Stomach (tissue), 9 donors: ENCODE results near the gene KCNN2. TPM values are rescaled to one million over a fixed set of nuclear protein-coding genes. Genes with fewer than 3 reads are reported as not detected.

Source experiments
- DNase-seq, 2 donors: peaks; one replicate each; pipeline versions ENCODE4 v3.0.0 to v3.0.0-alpha.2; 2013 to 2019
- H3K27ac ChIP-seq, 5 donors: fragments of 200-600 bp in 4 of 5; sonication (generic) in 4 of 5; one replicate each; pipeline ENCODE4 v1.5.1; 2013 to 2019; ENCODE audit warnings: mild to moderate bottlenecking in 1 of 5, moderate library complexity in 1 of 5
- H3K27me3 ChIP-seq, 3 donors: fragments of 200-600 bp; sonication (generic); one replicate each; pipeline ENCODE4 v1.5.1; 2017 to 2019; ENCODE audit warnings: mixed run types in 1 of 3
- H3K36me3 ChIP-seq, 4 donors: fragments of 200-600 bp; sonication (generic); 1 replicate in 3 of 4; 2 replicates in 1 of 4; pipeline ENCODE4 v1.5.1; 2016 to 2019
- H3K4me1 ChIP-seq, 4 donors: fragments of 200-600 bp; sonication (generic); one replicate each; pipeline ENCODE4 v1.5.1; 2016 to 2019
- H3K4me3 ChIP-seq, 4 donors: fragments of 200-600 bp; sonication (generic) in 3 of 4; one replicate each; pipeline ENCODE4 v1.5.1; 2016 to 2019; ENCODE audit warnings: mild to moderate bottlenecking in 1 of 4
- H3K9me3 ChIP-seq, 4 donors: fragments of 200-600 bp; sonication (generic); one replicate each; pipeline ENCODE4 v1.5.1; 2016 to 2019
- CTCF ChIP-seq, 7 experiments: fragments of 450-650 bp in 4 of 7; fragments of 200-600 bp in 3 of 7; sonication (generic) in 3 of 7; IDR thresholded peaks; one replicate each; pipeline ENCODE4 v1.5.1; 2016 to 2019; ENCODE audit warnings: antibody characterized with exemption in 7 of 7, control low read depth in 2 of 7, mild to moderate bottlenecking in 1 of 7
- EP300 ChIP-seq: sonication (generic); formaldehyde crosslinking; IDR thresholded peaks from one replicate; pipeline ENCODE4 v1.6.1; 2017; ENCODE audit warnings: antibody characterized with exemption
- POLR2A ChIP-seq, 4 donors: fragments of 450-650 bp; IDR thresholded peaks; one replicate each; pipeline ENCODE4 v1.6.1; 2016; ENCODE audit warnings: antibody characterized with exemption in 4 of 4, control low read depth in 2 of 4, mild to moderate bottlenecking in 1 of 4, moderate library complexity in 1 of 4
- POLR2AphosphoS5 ChIP-seq, 3 donors: sonication (generic); formaldehyde crosslinking; IDR thresholded peaks; one replicate each; pipeline ENCODE4 v1.6.1; 2016; ENCODE audit warnings: antibody characterized with exemption in 3 of 3
- WGBS, 5 donors: extraction: QIAGEN DNeasy Blood & Tissue Kit in 3 of 5; methylation state at CpG; one replicate each; pipeline versions ENCODE4 v1.1.5 to v1.1.7; 2013 to 2018; 5-methylcytosine and 5-hydroxymethylcytosine counted together
- intact Hi-C: fragments of 100-400 bp; cut with DNase I; formaldehyde crosslinking; loops from one replicate; pipeline ENCODE4 v1.15.1; 2023; ENCODE audit warnings: low total_unique reads
- polyA plus RNA-seq, 3 donors: library from polyadenylated mRNA; stranded (reverse); fragments of 200-250 nt; gene quantifications; one replicate each; pipeline ENCODE4 v1.2.3, GENCODE V29; 2013
- total RNA-seq, 5 donors: library from RNA; depleted of rRNA; stranded (reverse); fragments of >200 nt; gene quantifications; one replicate each; pipeline versions ENCODE4 v1.1.0 to v1.2.3, GENCODE V29; 2014 to 2016
- donor health status: healthy with polysubstance abuse.
- donor health status: Bipolar disorder and iron deficiency.
- donor health status: healthy.

KCNN2 gene
- total and polyA plus RNA-seq, 8 donors: 0.28 to 9.4 (median 0.90) TPM; not detected in 2

DNA sequence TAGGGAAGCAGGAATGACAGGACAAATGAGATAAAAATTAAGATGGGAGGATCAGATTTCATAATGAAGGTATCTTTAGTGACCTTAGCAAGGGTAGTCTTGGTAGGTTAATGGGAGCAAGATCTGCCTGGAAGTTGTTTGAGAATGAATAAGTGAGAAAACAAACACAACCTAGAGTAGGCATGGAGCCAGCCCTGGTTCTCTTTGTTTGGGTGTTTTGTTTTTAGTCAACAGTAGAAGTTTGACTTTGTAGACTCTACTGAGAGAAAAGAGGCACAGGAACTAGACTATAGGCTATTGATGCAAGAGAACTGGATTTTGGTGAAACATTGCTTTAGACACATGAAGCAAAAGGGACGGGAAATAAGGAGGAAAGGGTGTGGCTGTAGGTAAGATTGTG, 40.3 kb downstream of the KCNN2 start:
- no peak overlapping the region for H3K27ac ChIP-seq
- TF ChIP-seq POLR2AphosphoS5 (IDR thresholded peaks at IDR 0.05): no peak
- TF ChIP-seq EP300: no peak
- no peak for TF ChIP-seq POLR2A (IDR thresholded peaks at IDR 0.05)
- no peak for TF ChIP-seq CTCF (IDR thresholded peaks at IDR 0.05)
- 48 to 70% (median 64%) methylated on average over 1 of the region's 1 CpG for WGBS, 5 donors
- H3K9me3 ChIP-seq: peaks cover 0 to 5% (median 0%) of the 10 kb centered on the region in 4 donors
- no peaks in the 10 kb centered on the region for H3K27me3 ChIP-seq
- H3K4me3 ChIP-seq: no peak overlapping the region
- DNase-seq: no peak
- intact Hi-C loops: no loop called here
- H3K36me3 ChIP-seq: no peaks in the 10 kb centered on the region
- no peaks in the 10 kb centered on the region for H3K4me1 ChIP-seq

GRCh38 chr5:114407783-114408182, 45.9 kb downstream of the KCNN2 start:
- no peak for DNase-seq
- H3K9me3 ChIP-seq: no peaks in the 10 kb centered on the region
- no peak for TF ChIP-seq POLR2A (IDR thresholded peaks at IDR 0.05)
- WGBS, 5 donors: 78 to 93% (median 86%) methylated on average over 3 of the region's 3 CpGs
- no peak overlapping the region for H3K27ac ChIP-seq
- intact Hi-C loops: no loop called here
- H3K4me3 ChIP-seq: no peak overlapping the region
- H3K36me3 ChIP-seq: no peaks in the 10 kb centered on the region
- no peaks in the 10 kb centered on the region for H3K27me3 ChIP-seq
- no peaks in the 10 kb centered on the region for H3K4me1 ChIP-seq

DNA sequence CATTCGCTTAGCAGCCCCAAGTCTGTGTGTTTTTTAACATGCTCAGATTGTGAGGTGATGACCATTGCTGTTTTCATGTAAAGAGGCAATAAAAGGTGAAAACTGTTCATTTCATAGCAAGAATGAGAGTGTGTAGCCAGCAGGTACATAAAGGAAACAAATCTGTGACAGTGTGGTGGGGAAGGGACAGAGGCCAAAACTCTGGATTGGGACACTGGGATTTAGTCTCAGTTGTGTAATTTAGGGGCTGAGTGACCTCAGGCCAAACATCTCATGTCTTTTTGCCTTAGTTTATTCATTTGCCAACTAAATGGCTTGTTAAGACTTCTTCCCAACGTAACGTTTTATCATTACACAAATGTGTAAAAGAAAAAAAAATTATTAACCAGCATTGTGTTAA, 47.0 kb downstream of the KCNN2 start:
- no peak for TF ChIP-seq CTCF (IDR thresholded peaks at IDR 0.05)
- TF ChIP-seq EP300: no peak
- TF ChIP-seq POLR2AphosphoS5 (IDR thresholded peaks at IDR 0.05): no peak
- TF ChIP-seq POLR2A (IDR thresholded peaks at IDR 0.05): no peak
- Histone ChIP-seq H3K4me3 (no peak overlapping the region), H3K27ac (no peak overlapping the region), H3K27me3 (no peaks in the 10 kb centered on the region), H3K9me3 (no peaks in the 10 kb centered on the region), H3K4me1 (no peaks in the 10 kb centered on the region), H3K36me3 (no peaks in the 10 kb centered on the region)
- 78 to 95% (median 87%) methylated on average over 3 of the region's 3 CpGs for WGBS, 5 donors
- intact Hi-C loops: no loop called here
- no peak for DNase-seq

GRCh38 chr5:114411380-114411931, 49.6 kb downstream of the KCNN2 start:
- no peaks in the 10 kb centered on the region for H3K36me3 ChIP-seq
- H3K4me1 ChIP-seq: no peaks in the 10 kb centered on the region
- TF ChIP-seq POLR2A (IDR thresholded peaks at IDR 0.05) (no peak), EP300 (no peak), CTCF (IDR thresholded peaks at IDR 0.05) (no peak), POLR2AphosphoS5 (IDR thresholded peaks at IDR 0.05) (no peak)
- H3K4me3 ChIP-seq: no peak overlapping the region
- no peaks in the 10 kb centered on the region for H3K27me3 ChIP-seq
- DNase-seq: no peak
- no peaks in the 10 kb centered on the region for H3K9me3 ChIP-seq
- WGBS, 5 donors: 64 to 83% (median 68%) methylated on average over 3 of the region's 3 CpGs
- intact Hi-C loops: no loop called here
- H3K27ac ChIP-seq: no peak overlapping the region

- 44 to 79% (median 56%) methylated on average over 1 of the region's 1 CpG for WGBS, 5 donors
- H3K27me3 ChIP-seq: no peaks in the 10 kb centered on the region
- H3K4me3 ChIP-seq: no peak overlapping the region
- no peak for DNase-seq
- H3K27ac ChIP-seq: no peak overlapping the region
- H3K36me3 ChIP-seq: no peaks in the 10 kb centered on the region
- no peak for TF ChIP-seq POLR2A (IDR thresholded peaks at IDR 0.05)
- no peak for TF ChIP-seq EP300
- TF ChIP-seq POLR2AphosphoS5 (IDR thresholded peaks at IDR 0.05): no peak
- TF ChIP-seq CTCF (IDR thresholded peaks at IDR 0.05): no peak
- no peaks in the 10 kb centered on the region for H3K4me1 ChIP-seq
- no peaks in the 10 kb centered on the region for H3K9me3 ChIP-seq
- intact Hi-C loops: no loop called here
Measured at GRCh38 chr5:114412510-114413171, 50.8 kb downstream of the KCNN2 start.
